Endodermal cell (in vitro differentiated cells): ENCODE data around the gene LPP. TPM values are rescaled to one million over a fixed set of nuclear protein-coding genes. Genes with fewer than 3 reads are reported as not detected.

Experiments
- DNase-seq: peaks from one replicate; pipeline ENCODE4 v3.0.0-alpha.2; 2017
- H3K27ac ChIP-seq: 2 replicates; pipeline ENCODE4 v1.5.1; 2013; ENCODE audit warnings: mild to moderate bottlenecking, low read depth, low read length, moderate library complexity
- H3K27me3 ChIP-seq: 2 replicates; pipeline ENCODE4 v1.6.1; 2013; ENCODE audit warnings: mild to moderate bottlenecking, low read length, moderate library complexity; ENCODE audit not compliant: insufficient read depth, control insufficient read depth, poor library complexity, severe bottlenecking
- H3K36me3 ChIP-seq: 2 replicates; pipeline ENCODE4 v1.7.0; 2013; ENCODE audit warnings: mild to moderate bottlenecking, low read length, moderate library complexity; ENCODE audit not compliant: control insufficient read depth, insufficient read depth
- H3K4me1 ChIP-seq: one replicate; pipeline ENCODE4 v1.7.0; 2013; ENCODE audit warnings: low read length; ENCODE audit not compliant: control insufficient read depth, insufficient read depth
- H3K4me3 ChIP-seq: 2 replicates; pipeline ENCODE4 v1.5.1; 2013; ENCODE audit warnings: mild to moderate bottlenecking, low read length, moderate library complexity
- H3K9ac ChIP-seq: 2 replicates; pipeline ENCODE4 v1.6.1; 2013; ENCODE audit warnings: mild to moderate bottlenecking, low read length, moderate library complexity; ENCODE audit not compliant: poor library complexity, severe bottlenecking; ENCODE audit errors: extremely low read depth
- H3K9me3 ChIP-seq: 2 replicates; pipeline ENCODE4 v1.6.1; 2013; ENCODE audit warnings: mild to moderate bottlenecking, low read length, moderate library complexity; ENCODE audit not compliant: control insufficient read depth
- H3K27ac Mint-ChIP-seq: 2 replicates; pipeline ENCODE4 v1.8.0; 2020; ENCODE audit warnings: mixed read lengths
- H3K27me3 Mint-ChIP-seq: 2 replicates; pipeline ENCODE4 v1.8.0; 2021; ENCODE audit warnings: mild to moderate bottlenecking, mixed read lengths; ENCODE audit not compliant: insufficient read depth
- H3K36me3 Mint-ChIP-seq: 2 replicates; pipeline ENCODE4 v1.8.0; 2020; ENCODE audit warnings: low read depth, mixed read lengths
- H3K4me1 Mint-ChIP-seq: 2 replicates; pipeline ENCODE4 v1.8.0; 2020; ENCODE audit warnings: mixed read lengths
- H3K4me3 Mint-ChIP-seq: 2 replicates; pipeline ENCODE4 v1.8.0; 2020; ENCODE audit warnings: mild to moderate bottlenecking, moderate library complexity, mixed read lengths
- H3K9me3 Mint-ChIP-seq: 2 replicates; pipeline ENCODE4 v1.8.0; 2020; ENCODE audit warnings: mild to moderate bottlenecking, mixed read lengths
- CTCF ChIP-seq: fragments of 200-600 bp; sonication (generic); conservative IDR thresholded peaks from 2 replicates; pipeline ENCODE4 v1.5.0; 2021; ENCODE audit warnings: antibody characterized with exemption, mild to moderate bottlenecking
- WGBS, 2 experiments: methylation state at CpG; one replicate each; pipeline versions ENCODE4 v1.1.5 to v1.1.7; 2013; ENCODE audit warnings: missing lambda C conversion rate in 2 of 2, mixed read lengths in 1 of 2; ENCODE audit not compliant: insufficient coverage in 1 of 2, insufficient read length in 1 of 2; 5-methylcytosine and 5-hydroxymethylcytosine counted together
- total RNA-seq, 2 donors: library from RNA; stranded (reverse); fragmentation: NEBNext Ultra II Directional in 1 of 2; extraction: Animal tissue kit (Norgen Biotek cat#: 25700) in 1 of 2; gene quantifications; 2 replicates in 1 of 2; 3 replicates in 1 of 2; pipeline ENCODE4 v1.2.1, GENCODE V29; 2021

The LPP gene
- total RNA-seq, 2 donors from 2014 or later: 78.0 to 105 TPM

GRCh38 chr3:188170461-188171459 is 16.8 kb downstream of the LPP start:
- Mint-ChIP-seq H3K9me3 (no peaks in the 10 kb centered on the region), H3K27me3 (no peaks in the 10 kb centered on the region), H3K4me3 (no peak overlapping the region), H3K27ac (no peak overlapping the region), H3K4me1 (peaks cover 27% of the 10 kb centered on the region), H3K36me3 (peaks cover 7% of the 10 kb centered on the region)
- 91 to 92% methylated on average over 5 to 8 of the region's 8 CpGs for WGBS, 2 experiments
- Histone ChIP-seq H3K4me1 (peaks cover 14% of the 10 kb centered on the region), H3K27me3 (no peaks in the 10 kb centered on the region), H3K36me3 (peaks cover 6% of the 10 kb centered on the region), H3K4me3 (no peak overlapping the region), H3K27ac (no peak overlapping the region), H3K9me3 (no peaks in the 10 kb centered on the region), H3K9ac (no peak overlapping the region)
- DNase-seq: no peak
- no peak for TF ChIP-seq CTCF

DNA sequence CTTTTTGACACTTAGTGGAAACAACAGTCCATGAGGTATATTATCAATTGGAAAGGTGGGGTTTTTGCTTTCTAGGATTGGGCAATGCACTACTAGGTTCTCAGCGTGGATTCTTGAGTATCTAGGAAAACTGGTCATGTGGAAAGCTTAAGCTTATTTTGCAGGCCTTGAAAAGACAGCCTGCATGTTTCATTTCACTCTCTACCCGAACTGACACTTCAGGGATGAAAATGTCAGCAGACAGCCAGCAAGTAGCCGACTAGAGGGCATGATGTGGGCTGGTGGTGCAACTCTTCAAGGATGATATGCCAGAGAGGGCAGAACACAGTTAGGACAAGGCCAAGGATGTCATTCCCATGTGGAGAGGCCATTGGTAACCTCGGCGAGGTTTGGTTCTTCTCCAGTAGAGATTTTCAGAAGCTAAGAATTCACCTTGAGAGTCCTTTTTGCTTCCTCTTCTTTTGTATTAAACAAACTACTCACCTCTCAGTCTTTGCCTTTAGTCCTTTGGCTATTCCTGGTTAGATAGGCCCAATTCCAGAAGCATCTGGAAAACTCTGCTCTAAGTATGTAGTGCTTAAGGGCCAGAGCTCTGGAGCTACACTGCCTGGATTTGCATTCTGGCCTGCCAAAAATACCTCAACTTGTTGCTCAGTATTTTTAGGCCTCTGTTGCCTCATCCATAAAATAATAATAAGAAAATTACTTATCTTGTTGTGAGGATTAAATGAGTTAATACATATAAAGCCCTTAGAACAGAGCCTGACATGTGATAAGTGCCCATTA is 17.9 kb downstream of the LPP start:
- WGBS, 2 experiments: 95 to 97% methylated on average over 3 to 5 of the region's 5 CpGs
- no peak overlapping the region for H3K9ac ChIP-seq
- no peak for TF ChIP-seq CTCF
- H3K36me3 Mint-ChIP-seq: peaks cover 7% of the 10 kb centered on the region
- no peak overlapping the region for H3K4me3 Mint-ChIP-seq
- DNase-seq: no peak
- peaks cover 26% of the 10 kb centered on the region for H3K4me1 Mint-ChIP-seq
- no peaks in the 10 kb centered on the region for H3K27me3 Mint-ChIP-seq
- no peaks in the 10 kb centered on the region for H3K9me3 ChIP-seq
- H3K27ac ChIP-seq: no peak overlapping the region
- peaks cover 14% of the 10 kb centered on the region for H3K4me1 ChIP-seq
- H3K9me3 Mint-ChIP-seq: no peaks in the 10 kb centered on the region
- H3K36me3 ChIP-seq: peaks cover 11% of the 10 kb centered on the region
- no peak overlapping the region for H3K27ac Mint-ChIP-seq
- no peaks in the 10 kb centered on the region for H3K27me3 ChIP-seq
- H3K4me3 ChIP-seq: no peak overlapping the region

DNA sequence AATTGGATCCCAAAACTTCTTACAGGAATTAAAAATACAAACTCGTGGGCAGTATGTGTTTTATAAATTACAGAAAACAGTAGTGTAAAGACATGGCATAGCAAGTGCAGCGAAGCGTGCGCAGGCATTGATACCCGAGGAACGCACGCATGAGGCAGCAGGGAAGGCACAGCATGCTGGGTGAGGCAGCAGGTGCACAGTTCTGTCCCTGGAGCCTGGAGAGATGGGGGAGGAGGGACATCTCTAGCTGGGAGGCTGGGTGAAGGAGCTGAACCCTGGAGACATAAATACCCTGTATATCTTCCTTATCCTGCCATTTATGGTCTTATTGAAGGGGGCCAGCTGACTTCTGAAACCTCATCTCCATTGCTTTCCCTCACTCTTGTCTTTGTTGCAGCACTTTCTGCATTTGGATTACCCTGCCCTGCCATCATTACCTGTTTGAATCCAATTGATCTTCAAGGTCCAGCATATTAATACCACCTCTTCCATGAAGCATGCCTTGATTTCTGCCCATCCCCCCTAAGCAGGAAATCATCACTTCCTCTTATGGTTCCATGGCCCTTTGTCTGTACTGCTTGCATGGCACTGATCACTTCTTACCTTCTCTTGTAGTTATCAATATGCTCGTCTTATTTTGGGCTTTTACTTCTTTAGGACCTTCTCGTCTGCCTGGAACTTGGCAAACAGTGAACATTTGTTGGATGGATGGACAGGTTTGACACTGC is 20.5 kb downstream of the LPP start:
- Mint-ChIP-seq H3K4me3 (no peak overlapping the region), H3K27me3 (no peaks in the 10 kb centered on the region), H3K27ac (no peak overlapping the region), H3K36me3 (peaks cover 12% of the 10 kb centered on the region), H3K9me3 (no peaks in the 10 kb centered on the region), H3K4me1 (peaks cover 18% of the 10 kb centered on the region)
- H3K27me3 ChIP-seq: no peaks in the 10 kb centered on the region
- H3K27ac ChIP-seq: no peak overlapping the region
- no peak for TF ChIP-seq CTCF
- DNase-seq: no peak
- H3K9me3 ChIP-seq: no peaks in the 10 kb centered on the region
- 95 to 96% methylated on average over 7 to 9 of the region's 9 CpGs for WGBS, 2 experiments
- no peak overlapping the region for H3K9ac ChIP-seq
- H3K36me3 ChIP-seq: peaks cover 24% of the 10 kb centered on the region
- H3K4me3 ChIP-seq: no peak overlapping the region
- peaks cover 10% of the 10 kb centered on the region for H3K4me1 ChIP-seq
